IMR-90 (cell line): Measurements from ENCODE around the gene RNGTT. TPM values are rescaled to one million over a fixed set of nuclear protein-coding genes. Genes with fewer than 3 reads are reported as not detected.

Source experiments
- ATAC-seq: fragments of 200-7000 bp; cut with Tn5 transposase; 2 replicates; pipeline ENCODE4 v1.9.1; 2020; ENCODE audit warnings: low read depth, mild to moderate bottlenecking, moderate library complexity
- BruUV-seq: library from RNA; stranded (reverse); fragments of 400-500 nt; replicated peaks from 2 replicates; lab custom pipeline; 2021; lab: Mats Ljungman, UMichigan
- CTCF ChIA-PET: fragments of 300-600 bp; formaldehyde crosslinking; extraction: SDS; loops from one replicate; lab custom pipeline; 2021; ENCODE audit warnings: antibody characterized with exemption; lab: Yijun Ruan, JAX
- POLR2A ChIA-PET: fragments of 300-600 bp; sonication (Branson Sonifier 250); formaldehyde crosslinking; loops from one replicate; lab custom pipeline; 2022; ENCODE audit warnings: antibody characterized with exemption; ENCODE audit not compliant: unreplicated experiment; lab: Charles Lee
- DNase-seq: peaks from one replicate; pipeline ENCODE4 v3.0.0; 2013
- H2AFZ ChIP-seq: replicated peaks from 2 replicates; pipeline ENCODE3; 2013; ENCODE audit warnings: low read length, mild to moderate bottlenecking; ENCODE audit not compliant: poor library complexity
- H2AK5ac ChIP-seq: 2 replicates; pipeline ENCODE4 v1.6.1; 2013; ENCODE audit warnings: low read depth, low read length, inconsistent platforms
- H2AK9ac ChIP-seq: replicated peaks from 2 replicates; pipeline ENCODE3; 2013; ENCODE audit warnings: mild to moderate bottlenecking, low read depth, low read length, moderate library complexity; ENCODE audit not compliant: poor library complexity
- H2BK120ac ChIP-seq: 2 replicates; pipeline ENCODE4 v1.6.1; 2013; ENCODE audit warnings: low read depth, low read length, inconsistent platforms
- H2BK15ac ChIP-seq: 3 replicates; pipeline ENCODE4 v1.6.1; 2013; ENCODE audit warnings: low read depth, low read length, inconsistent platforms
- H2BK20ac ChIP-seq: 2 replicates; pipeline ENCODE4 v1.6.1; 2013; ENCODE audit warnings: low read depth, mild to moderate bottlenecking, inconsistent platforms, low read length, moderate library complexity
- H2BK5ac ChIP-seq: 2 replicates; pipeline ENCODE4 v1.6.1; 2013; ENCODE audit warnings: mild to moderate bottlenecking, low read depth, low read length, inconsistent platforms; ENCODE audit not compliant: poor library complexity, severe bottlenecking
- H3K14ac ChIP-seq: replicated peaks from 2 replicates; pipeline ENCODE4 v1.6.1; 2013; ENCODE audit warnings: low read depth, low read length, inconsistent platforms
- H3K18ac ChIP-seq: 2 replicates; pipeline ENCODE4 v1.6.1; 2013; ENCODE audit warnings: low read depth, low read length, control low read depth
- H3K23ac ChIP-seq: 2 replicates; pipeline ENCODE4 v1.6.1; 2013; ENCODE audit warnings: low read depth, low read length, inconsistent platforms
- H3K27ac ChIP-seq: 2 replicates; pipeline ENCODE4 v1.5.1; 2013; ENCODE audit warnings: mild to moderate bottlenecking, control low read depth, low read length; ENCODE audit not compliant: insufficient read depth
- H3K27me3 ChIP-seq: 2 replicates; pipeline ENCODE4 v1.6.1; 2013; ENCODE audit warnings: low read length; ENCODE audit not compliant: control insufficient read depth, insufficient read depth
- H3K36me3 ChIP-seq: 2 replicates; pipeline ENCODE4 v1.6.1; 2013; ENCODE audit warnings: low read length, mixed read lengths; ENCODE audit not compliant: control insufficient read depth, insufficient read depth
- H3K4ac ChIP-seq: 2 replicates; pipeline ENCODE4 v1.6.1; 2013; ENCODE audit warnings: low read depth, low read length, inconsistent platforms
- H3K4me1 ChIP-seq: 2 replicates; pipeline ENCODE4 v1.6.1; 2013; ENCODE audit warnings: low read length, mixed read lengths; ENCODE audit not compliant: control insufficient read depth, insufficient read depth
- H3K4me2 ChIP-seq: 2 replicates; pipeline ENCODE4 v1.6.1; 2013; ENCODE audit warnings: low read depth, mild to moderate bottlenecking, control low read depth, low read length, moderate library complexity
- H3K4me3 ChIP-seq: 2 replicates; pipeline ENCODE4 v1.5.1; 2013; ENCODE audit warnings: low read depth, mild to moderate bottlenecking, control low read depth, low read length, moderate library complexity; ENCODE audit not compliant: insufficient read depth
- H3K56ac ChIP-seq: 2 replicates; pipeline ENCODE4 v1.6.1; 2013; ENCODE audit warnings: low read length, inconsistent platforms; ENCODE audit not compliant: insufficient read depth; ENCODE audit errors: extremely low read depth
- H3K79me1 ChIP-seq, 2 experiments: 2 replicates each; pipeline ENCODE4 v1.6.1; 2013; ENCODE audit warnings: low read length in 2 of 2, inconsistent platforms in 1 of 2, low read depth in 1 of 2
- H3K9ac ChIP-seq: 2 replicates; pipeline ENCODE4 v1.6.1; 2013; ENCODE audit warnings: low read depth, low read length, control low read depth
- H3K9me1 ChIP-seq: 2 replicates; pipeline ENCODE4 v1.6.1; 2013; ENCODE audit warnings: low read length, inconsistent platforms; ENCODE audit not compliant: insufficient read depth
- H3K9me3 ChIP-seq: 2 replicates; pipeline ENCODE4 v1.6.1; 2013; ENCODE audit warnings: low read length; ENCODE audit not compliant: control insufficient read depth, insufficient read depth
- H4K20me1 ChIP-seq: 2 replicates; pipeline ENCODE4 v1.6.1; 2013; ENCODE audit warnings: low read length, inconsistent platforms; ENCODE audit not compliant: insufficient read depth
- H4K5ac ChIP-seq: 2 replicates; pipeline ENCODE4 v1.6.1; 2013; ENCODE audit warnings: mild to moderate bottlenecking, low read depth, low read length, control low read depth
- H4K8ac ChIP-seq, 2 experiments: 2 replicates each; pipeline ENCODE4 v1.6.1; 2013; ENCODE audit warnings: low read depth in 2 of 2, low read length in 2 of 2, control low read depth in 1 of 2, inconsistent platforms in 1 of 2
- H4K91ac ChIP-seq: 2 replicates; pipeline ENCODE4 v1.6.1; 2013; ENCODE audit warnings: low read depth, low read length, inconsistent platforms; ENCODE audit not compliant: insufficient read depth
- BHLHE40 ChIP-seq: fragments of 150-350 bp; IDR thresholded peaks from 2 replicates; pipeline ENCODE4 v1.6.1; 2016; ENCODE audit warnings: mild to moderate bottlenecking, low read depth, low read length
- CEBPB ChIP-seq: IDR thresholded peaks from 2 replicates; pipeline ENCODE4 v1.6.1; 2012; ENCODE audit warnings: low read depth, low read length, improper control_type of control experiment
- CTCF ChIP-seq: conservative IDR thresholded peaks from 2 replicates; pipeline ENCODE4 v1.5.1; 2012; ENCODE audit warnings: mild to moderate bottlenecking, low read depth, low read length, improper control_type of control experiment
- ELK1 ChIP-seq: fragments of 150-350 bp; IDR thresholded peaks from 2 replicates; pipeline ENCODE4 v1.6.1; 2016; ENCODE audit warnings: low read depth, mild to moderate bottlenecking, low read length, moderate library complexity, borderline replicate concordance
- FOS ChIP-seq: fragments of 150-350 bp; IDR thresholded peaks from 2 replicates; pipeline ENCODE4 v1.6.1; 2016; ENCODE audit warnings: low read depth, low read length
- MAZ ChIP-seq: IDR thresholded peaks from 2 replicates; pipeline ENCODE4 v1.6.1; 2012; ENCODE audit warnings: low read depth, mild to moderate bottlenecking, low read length, improper control_type of control experiment, moderate library complexity, borderline replicate concordance
- MXI1 ChIP-seq: IDR thresholded peaks from 2 replicates; pipeline ENCODE4 v1.6.1; 2012; ENCODE audit warnings: low read depth, mild to moderate bottlenecking, low read length, moderate library complexity, borderline replicate concordance
- NFE2L2 ChIP-seq: fragments of 150-350 bp; IDR thresholded peaks from 2 replicates; pipeline ENCODE4 v1.6.1; 2016; ENCODE audit warnings: low read depth, mild to moderate bottlenecking, low read length
- RAD21 ChIP-seq: IDR thresholded peaks from 2 replicates; pipeline ENCODE4 v1.6.1; 2012; ENCODE audit warnings: low read length, improper control_type of control experiment
- RCOR1 ChIP-seq: IDR thresholded peaks from 2 replicates; pipeline ENCODE4 v1.6.1; 2012; ENCODE audit warnings: mild to moderate bottlenecking, low read length, improper control_type of control experiment; ENCODE audit not compliant: insufficient replicate concordance
- RFX5 ChIP-seq: IDR thresholded peaks from 2 replicates; pipeline ENCODE4 v1.8.0; 2012; ENCODE audit warnings: low read depth, mild to moderate bottlenecking, low read length, moderate library complexity
- USF2 ChIP-seq: fragments of 150-350 bp; IDR thresholded peaks from 2 replicates; pipeline ENCODE4 v1.6.1; 2017; ENCODE audit warnings: mild to moderate bottlenecking, antibody characterized with exemption, low read length, low read depth
- WGBS, 2 experiments: methylation state at CpG; one replicate each; pipeline versions ENCODE4 v1.1.5 to v1.1.7; 2013; ENCODE audit warnings: missing lambda C conversion rate in 2 of 2; ENCODE audit not compliant: insufficient read length in 1 of 2; ENCODE audit errors: extremely low coverage in 2 of 2; 5-methylcytosine and 5-hydroxymethylcytosine counted together
- dilution Hi-C: fragments of 300-500 bp; cut with HindIII; formaldehyde crosslinking; loops from one replicate; pipeline ENCODE4 v1.14.3; 2018; ENCODE audit warnings: low sequenced_read_pairs; ENCODE audit not compliant: unreplicated experiment
- in situ Hi-C: fragments of 300-500 bp; cut with MboI; formaldehyde crosslinking; loops from 3 replicates; pipeline ENCODE4 v1.14.3; 2019; ENCODE audit warnings: low sequenced_read_pairs, inconsistent platforms, mixed read lengths
- intact Hi-C: fragments of 100-400 bp; cut with micrococcal nuclease; formaldehyde crosslinking; loops from 2 replicates; pipeline ENCODE4 v1.10.0; 2022
- polyA plus RNA-seq, 3 experiments: library from polyadenylated mRNA; depleted of rRNA; stranded (reverse); fragments of >200 nt; gene quantifications; 2 replicates each; pipeline ENCODE4 v1.2.3, GENCODE V29; 2012; ENCODE audit warnings: low replicate concordance in 1 of 3
- total RNA-seq: library from RNA; depleted of rRNA; stranded (reverse); fragments of >200 nt; gene quantifications from 2 replicates; pipeline ENCODE4 v1.2.3, GENCODE V29; 2012

RNGTT gene
- total and polyA plus RNA-seq, 2 of the 4 experiments (the other 2 are of a cell fraction): 5.4 to 21.7 TPM

GRCh38 chr6:88669475-88669874 is 293.9 kb downstream of the RNGTT start:
- no peaks in the 10 kb centered on the region for H3K4me1 ChIP-seq
- H3K14ac ChIP-seq: no peak overlapping the region
- no peak overlapping the region for H4K5ac ChIP-seq
- H3K9me3 ChIP-seq: peaks cover 11% of the 10 kb centered on the region
- BruUV-seq: no TSS peak
- intact Hi-C loops (no loop called here), in situ Hi-C loops (no loop called here), dilution Hi-C loops (no loop called here)
- no peaks in the 10 kb centered on the region for H3K9me1 ChIP-seq
- POLR2A ChIA-PET: no interaction called here
- H2AK5ac ChIP-seq: no peak overlapping the region
- H3K23ac ChIP-seq: no peak overlapping the region
- ATAC-seq: no peak
- H3K9ac ChIP-seq: no peak overlapping the region
- H2BK20ac ChIP-seq: no peak overlapping the region
- no peak for DNase-seq
- H3K27me3 ChIP-seq: no peaks in the 10 kb centered on the region
- H4K8ac ChIP-seq: no peak overlapping the region
- WGBS, 2 experiments: no CpG with 5 or more reads among the region's 4 CpGs
- no peak overlapping the region for H2BK5ac ChIP-seq
- H3K79me1 ChIP-seq: 0 out of 4 replicates have a peak, but pooled peaks cover 3 to 6% of the 10 kb centered on the region in 2 experiments
- no peak overlapping the region for H3K27ac ChIP-seq
- H2BK120ac ChIP-seq: no peak overlapping the region
- TF ChIP-seq NFE2L2 (no peak), RAD21 (no peak), USF2 (no peak), CEBPB (no peak), MXI1 (no peak), RFX5 (no peak), MAZ (no peak), CTCF (no peak), ELK1 (no peak), RCOR1 (no peak), BHLHE40 (no peak), FOS (no peak)
- no peak overlapping the region for H3K4me3 ChIP-seq
- H3K4me2 ChIP-seq: no peak overlapping the region
- H4K20me1 ChIP-seq: no peaks in the 10 kb centered on the region; the same call in 1 of the 2 replicates
- no peaks in the 10 kb centered on the region for H3K36me3 ChIP-seq
- H2AFZ ChIP-seq: no peak overlapping the region
- no peak overlapping the region for H3K56ac ChIP-seq
- no peak overlapping the region for H2BK15ac ChIP-seq
- H2AK9ac ChIP-seq: no peak overlapping the region
- no peak overlapping the region for H3K4ac ChIP-seq
- no peak overlapping the region for H4K91ac ChIP-seq
- H3K18ac ChIP-seq: no peak overlapping the region
- CTCF ChIA-PET: no interaction called here
